WTC11 (cell line): ENCODE data around the gene FAM53B. TPM values are rescaled to one million over a fixed set of nuclear protein-coding genes. Genes with fewer than 3 reads are reported as not detected.

ENCODE experiments used
- ATAC-seq: fragments of 200-7000 bp; cut with Tn5 transposase; 2 replicates; pipeline ENCODE4 v1.10.0; 2021; ENCODE audit warnings: mild to moderate bottlenecking, moderate library complexity
- CTCF ChIA-PET: fragments of 300-600 bp; sonication (Branson Sonifier 250); formaldehyde crosslinking; loops from one replicate; lab custom pipeline; 2021; ENCODE audit warnings: antibody characterized with exemption; lab: Charles Lee
- POLR2A ChIA-PET: fragments of 350-600 bp; sonication (Branson Sonifier 250); formaldehyde crosslinking; loops from one replicate; lab custom pipeline; 2021; ENCODE audit warnings: antibody characterized with exemption; lab: Charles Lee
- DNase-seq: peaks from one replicate; pipeline ENCODE4 v3.0.0; 2021; ENCODE audit warnings: low spot score
- H3K27ac Mint-ChIP-seq: 2 replicates; pipeline ENCODE4 v1.8.0; 2021; ENCODE audit warnings: mixed read lengths
- H3K27me3 Mint-ChIP-seq: 2 replicates; pipeline ENCODE4 v1.8.0; 2021; ENCODE audit warnings: low read depth, mild to moderate bottlenecking, moderate library complexity, mixed read lengths
- H3K36me3 Mint-ChIP-seq: 2 replicates; pipeline ENCODE4 v1.8.0; 2021; ENCODE audit warnings: mixed read lengths
- H3K4me1 Mint-ChIP-seq: 2 replicates; pipeline ENCODE4 v1.8.0; 2022; ENCODE audit warnings: mixed read lengths
- H3K4me3 Mint-ChIP-seq: 2 replicates; pipeline ENCODE4 v1.8.0; 2021; ENCODE audit warnings: mild to moderate bottlenecking, moderate library complexity, mixed read lengths
- H3K9me3 Mint-ChIP-seq: 2 replicates; pipeline ENCODE4 v1.8.0; 2021; ENCODE audit warnings: mixed read lengths
- ATF2 ChIP-seq: sonication (generic); formaldehyde crosslinking; IDR thresholded peaks from 2 replicates; pipeline ENCODE4 v1.8.1; 2022; ENCODE audit warnings: low read depth, missing genetic modification reagents, borderline replicate concordance
- ATF6 ChIP-seq: sonication (generic); formaldehyde crosslinking; IDR thresholded peaks from 2 replicates; pipeline ENCODE4 v1.8.1; 2023; ENCODE audit warnings: mild to moderate bottlenecking, missing genetic modification reagents
- CTCF ChIP-seq: fragments of 200-600 bp; IDR thresholded peaks from 2 replicates; pipeline ENCODE4 v1.8.0; 2022; ENCODE audit warnings: antibody characterized with exemption
- ELF4 ChIP-seq: sonication (generic); formaldehyde crosslinking; IDR thresholded peaks from 2 replicates; pipeline ENCODE4 v1.8.1; 2022; ENCODE audit warnings: low read depth, mild to moderate bottlenecking, moderate library complexity, missing genetic modification reagents
- FOXJ3 ChIP-seq: sonication (generic); formaldehyde crosslinking; IDR thresholded peaks from 2 replicates; pipeline ENCODE4 v1.9.0; 2021; ENCODE audit warnings: missing genetic modification reagents, mild to moderate bottlenecking, borderline replicate concordance
- FOXK1 ChIP-seq: sonication (generic); formaldehyde crosslinking; IDR thresholded peaks from 2 replicates; pipeline ENCODE4 v1.8.0; 2022; ENCODE audit warnings: mild to moderate bottlenecking, moderate library complexity, missing genetic modification reagents
- GABPB1 ChIP-seq: sonication (generic); formaldehyde crosslinking; IDR thresholded peaks from 2 replicates; pipeline ENCODE4 v1.8.1; 2023; ENCODE audit warnings: mild to moderate bottlenecking, missing genetic modification reagents
- GRHL2 ChIP-seq: fragments of 250-450 bp; sonication (Bioruptor Pico); IDR thresholded peaks from 2 replicates; pipeline ENCODE4 v1.8.0; 2022; ENCODE audit warnings: mild to moderate bottlenecking, moderate library complexity; ENCODE audit not compliant: insufficient replicate concordance, severe bottlenecking
- HMGA2 ChIP-seq: fragments of 250-450 bp; sonication (Bioruptor Pico); IDR thresholded peaks from 2 replicates; pipeline ENCODE4 v1.4.0; 2021; ENCODE audit warnings: mild to moderate bottlenecking, moderate library complexity
- HMGXB4 ChIP-seq: sonication (generic); formaldehyde crosslinking; IDR thresholded peaks from 2 replicates; pipeline ENCODE4 v1.8.1; 2023; ENCODE audit warnings: mild to moderate bottlenecking, moderate library complexity, missing genetic modification reagents
- NFATC4 ChIP-seq: fragments of 250-450 bp; sonication (Bioruptor Pico); IDR thresholded peaks from 2 replicates; pipeline ENCODE4 v1.9.0; 2021; ENCODE audit warnings: mild to moderate bottlenecking
- NR2C2 ChIP-seq: sonication (generic); formaldehyde crosslinking; IDR thresholded peaks from 2 replicates; pipeline ENCODE4 v1.8.0; 2022; ENCODE audit warnings: mild to moderate bottlenecking, missing genetic modification reagents
- ZNF281 ChIP-seq: sonication (generic); formaldehyde crosslinking; IDR thresholded peaks from 2 replicates; pipeline ENCODE4 v1.8.0; 2023; ENCODE audit warnings: mild to moderate bottlenecking, missing genetic modification reagents
- total RNA-seq: library from RNA; stranded (reverse); gene quantifications from 3 replicates; pipeline ENCODE4 v1.2.3, GENCODE V29; 2021
- TF ChIP-seq, protein P1 (sequence below): sonication (generic); formaldehyde crosslinking; IDR thresholded peaks from 2 replicates; pipeline ENCODE4 v1.8.0; 2022; ENCODE audit warnings: missing genetic modification reagents
- TF ChIP-seq, protein P2 (sequence below): fragments of 250-450 bp; sonication (Bioruptor Pico); IDR thresholded peaks from 2 replicates; pipeline ENCODE4 v1.9.0; 2021; ENCODE audit warnings: mild to moderate bottlenecking
- TF ChIP-seq, protein P3 (sequence below): sonication (generic); formaldehyde crosslinking; IDR thresholded peaks from 2 replicates; pipeline ENCODE4 v1.8.0; 2022; ENCODE audit warnings: mild to moderate bottlenecking, missing genetic modification reagents

FAM53B gene
- total RNA-seq, 1 experiment from 2014 or later = 21.3 TPM

GRCh38 chr10:124693396-124693795 is 50.8 kb downstream of the FAM53B start:
- CTCF ChIA-PET = interaction anchor here (1.8 kb wide), 1 partner anchor 22 kb away, joined by 4 read pairs; no protein-coding TSS in a partner anchor
- no peak overlapping the region; the same call in 1 of the 2 replicates for H3K27ac Mint-ChIP-seq
- no peak overlapping the region for H3K4me3 Mint-ChIP-seq
- DNase-seq = no peak
- H3K9me3 Mint-ChIP-seq = no peaks in the 10 kb centered on the region
- TF ChIP-seq ATF6 (CRISPR knock-in tag) (no peak), NFATC4 (no peak), FOXJ3 (CRISPR knock-in tag) (no peak), ELF4 (CRISPR knock-in tag) (no peak), ATF2 (CRISPR knock-in tag) (no peak), HMGA2 (CRISPR knock-in tag) (no peak), FOXK1 (CRISPR knock-in tag) (no peak), GABPB1 (CRISPR knock-in tag) (no peak), CTCF (no peak)
- TF ChIP-seq, protein P1, sequence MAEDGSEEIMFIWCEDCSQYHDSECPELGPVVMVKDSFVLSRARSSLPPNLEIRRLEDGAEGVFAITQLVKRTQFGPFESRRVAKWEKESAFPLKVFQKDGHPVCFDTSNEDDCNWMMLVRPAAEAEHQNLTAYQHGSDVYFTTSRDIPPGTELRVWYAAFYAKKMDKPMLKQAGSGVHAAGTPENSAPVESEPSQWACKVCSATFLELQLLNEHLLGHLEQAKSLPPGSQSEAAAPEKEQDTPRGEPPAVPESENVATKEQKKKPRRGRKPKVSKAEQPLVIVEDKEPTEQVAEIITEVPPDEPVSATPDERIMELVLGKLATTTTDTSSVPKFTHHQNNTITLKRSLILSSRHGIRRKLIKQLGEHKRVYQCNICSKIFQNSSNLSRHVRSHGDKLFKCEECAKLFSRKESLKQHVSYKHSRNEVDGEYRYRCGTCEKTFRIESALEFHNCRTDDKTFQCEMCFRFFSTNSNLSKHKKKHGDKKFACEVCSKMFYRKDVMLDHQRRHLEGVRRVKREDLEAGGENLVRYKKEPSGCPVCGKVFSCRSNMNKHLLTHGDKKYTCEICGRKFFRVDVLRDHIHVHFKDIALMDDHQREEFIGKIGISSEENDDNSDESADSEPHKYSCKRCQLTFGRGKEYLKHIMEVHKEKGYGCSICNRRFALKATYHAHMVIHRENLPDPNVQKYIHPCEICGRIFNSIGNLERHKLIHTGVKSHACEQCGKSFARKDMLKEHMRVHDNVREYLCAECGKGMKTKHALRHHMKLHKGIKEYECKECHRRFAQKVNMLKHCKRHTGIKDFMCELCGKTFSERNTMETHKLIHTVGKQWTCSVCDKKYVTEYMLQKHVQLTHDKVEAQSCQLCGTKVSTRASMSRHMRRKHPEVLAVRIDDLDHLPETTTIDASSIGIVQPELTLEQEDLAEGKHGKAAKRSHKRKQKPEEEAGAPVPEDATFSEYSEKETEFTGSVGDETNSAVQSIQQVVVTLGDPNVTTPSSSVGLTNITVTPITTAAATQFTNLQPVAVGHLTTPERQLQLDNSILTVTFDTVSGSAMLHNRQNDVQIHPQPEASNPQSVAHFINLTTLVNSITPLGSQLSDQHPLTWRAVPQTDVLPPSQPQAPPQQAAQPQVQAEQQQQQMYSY (CRISPR knock-in tag) = no peak
- TF ChIP-seq, protein P2, sequence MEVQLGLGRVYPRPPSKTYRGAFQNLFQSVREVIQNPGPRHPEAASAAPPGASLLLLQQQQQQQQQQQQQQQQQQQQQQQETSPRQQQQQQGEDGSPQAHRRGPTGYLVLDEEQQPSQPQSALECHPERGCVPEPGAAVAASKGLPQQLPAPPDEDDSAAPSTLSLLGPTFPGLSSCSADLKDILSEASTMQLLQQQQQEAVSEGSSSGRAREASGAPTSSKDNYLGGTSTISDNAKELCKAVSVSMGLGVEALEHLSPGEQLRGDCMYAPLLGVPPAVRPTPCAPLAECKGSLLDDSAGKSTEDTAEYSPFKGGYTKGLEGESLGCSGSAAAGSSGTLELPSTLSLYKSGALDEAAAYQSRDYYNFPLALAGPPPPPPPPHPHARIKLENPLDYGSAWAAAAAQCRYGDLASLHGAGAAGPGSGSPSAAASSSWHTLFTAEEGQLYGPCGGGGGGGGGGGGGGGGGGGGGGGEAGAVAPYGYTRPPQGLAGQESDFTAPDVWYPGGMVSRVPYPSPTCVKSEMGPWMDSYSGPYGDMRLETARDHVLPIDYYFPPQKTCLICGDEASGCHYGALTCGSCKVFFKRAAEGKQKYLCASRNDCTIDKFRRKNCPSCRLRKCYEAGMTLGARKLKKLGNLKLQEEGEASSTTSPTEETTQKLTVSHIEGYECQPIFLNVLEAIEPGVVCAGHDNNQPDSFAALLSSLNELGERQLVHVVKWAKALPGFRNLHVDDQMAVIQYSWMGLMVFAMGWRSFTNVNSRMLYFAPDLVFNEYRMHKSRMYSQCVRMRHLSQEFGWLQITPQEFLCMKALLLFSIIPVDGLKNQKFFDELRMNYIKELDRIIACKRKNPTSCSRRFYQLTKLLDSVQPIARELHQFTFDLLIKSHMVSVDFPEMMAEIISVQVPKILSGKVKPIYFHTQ = no peak
- H3K36me3 Mint-ChIP-seq = peaks cover 15% of the 10 kb centered on the region
- no peaks in the 10 kb centered on the region for H3K27me3 Mint-ChIP-seq
- no peak for ATAC-seq
- POLR2A ChIA-PET = interaction anchor here (0.7 kb wide), 1 partner anchor 11 kb away, joined by 5 read pairs; no protein-coding TSS in a partner anchor
- peaks cover 9% of the 10 kb centered on the region for H3K4me1 Mint-ChIP-seq

DNA sequence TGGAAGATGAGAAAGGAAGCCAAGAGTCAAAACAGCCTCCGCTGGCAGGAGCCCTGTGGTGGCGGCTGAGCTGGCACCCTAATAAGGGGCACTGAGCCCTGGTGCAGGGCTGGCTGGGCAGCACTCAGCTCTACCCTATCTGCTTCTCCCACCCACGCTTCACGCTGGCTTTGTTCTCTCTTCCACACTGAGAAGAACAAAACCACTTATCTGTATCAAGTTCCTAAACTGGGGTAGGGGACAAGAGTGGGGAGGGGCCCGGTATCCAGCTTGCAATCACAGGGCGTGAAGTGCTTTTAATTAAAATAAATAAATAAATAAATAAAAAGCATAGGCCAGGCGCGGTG is 52.1 kb downstream of the FAM53B start:
- no peak overlapping the region for H3K27ac Mint-ChIP-seq
- CTCF ChIA-PET = interaction anchor here (0.7 to 0.9 kb wide), 2 partner anchors 49 to 78 kb away, joined by 4 to 7 read pairs; no protein-coding TSS in a partner anchor
- TF ChIP-seq ZNF281 (no peak), GRHL2 (CRISPR knock-in tag) (no peak), NR2C2 (CRISPR knock-in tag) (no peak), HMGXB4 (CRISPR knock-in tag) (no peak)
- TF ChIP-seq, protein P3, sequence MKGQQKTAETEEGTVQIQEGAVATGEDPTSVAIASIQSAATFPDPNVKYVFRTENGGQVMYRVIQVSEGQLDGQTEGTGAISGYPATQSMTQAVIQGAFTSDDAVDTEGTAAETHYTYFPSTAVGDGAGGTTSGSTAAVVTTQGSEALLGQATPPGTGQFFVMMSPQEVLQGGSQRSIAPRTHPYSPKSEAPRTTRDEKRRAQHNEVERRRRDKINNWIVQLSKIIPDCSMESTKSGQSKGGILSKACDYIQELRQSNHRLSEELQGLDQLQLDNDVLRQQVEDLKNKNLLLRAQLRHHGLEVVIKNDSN = no peak
- TF ChIP-seq, all 79 proteins: peak for 0
- Mint-ChIP-seq H3K9me3 (no peaks in the 10 kb centered on the region), H3K36me3 (peaks cover 15% of the 10 kb centered on the region), H3K27me3 (no peaks in the 10 kb centered on the region), H3K4me1 (peaks cover 16% of the 10 kb centered on the region), H3K4me3 (no peak overlapping the region)
- DNase-seq = no peak
- POLR2A ChIA-PET = interaction anchor here (0.7 kb wide), 1 partner anchor 158 kb away, joined by 12 read pairs; no protein-coding TSS in a partner anchor
- ATAC-seq = no peak
